H54 (cell line): Measurements from ENCODE around the gene PSTPIP1.

Experiments
- DNase-seq: peaks from one replicate; pipeline ENCODE4 v3.0.0; 2011; ENCODE audit warnings: low spot score, mixed read lengths; ENCODE audit not compliant: insufficient read length
- FAIRE-seq: peaks from 3 replicates; lab custom pipeline; 2011; peaks lifted over from hg19 to GRCh38; lab: Jason Lieb, UNC
- POLR2A ChIP-seq: IDR thresholded peaks from 2 replicates; pipeline ENCODE4 v1.6.1; 2011; ENCODE audit warnings: low read depth, mild to moderate bottlenecking, low read length

Gene PSTPIP1

DNA sequence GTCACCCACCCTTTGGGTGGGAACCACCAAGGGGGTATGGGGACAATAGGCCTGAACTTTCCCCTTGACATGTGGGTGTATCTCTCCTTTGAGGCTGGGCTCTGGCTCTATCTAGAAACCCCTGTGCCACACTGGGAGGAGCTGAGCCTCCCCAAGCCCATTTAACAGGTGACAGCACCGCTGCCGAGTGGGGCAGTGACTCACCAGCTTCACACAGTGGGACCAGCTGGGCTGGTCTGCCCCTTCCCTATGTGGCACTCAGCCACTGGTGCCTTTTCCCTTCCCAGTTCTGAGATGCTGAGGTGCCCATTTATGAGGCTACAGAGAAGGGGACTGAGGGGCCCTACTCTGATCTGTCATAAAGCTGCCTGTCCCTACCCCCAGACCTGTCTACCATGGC, 5.1 kb downstream of the PSTPIP1 start:
- DNase-seq (no peak), FAIRE-seq (no peak)
- no peak for TF ChIP-seq POLR2A

DNA sequence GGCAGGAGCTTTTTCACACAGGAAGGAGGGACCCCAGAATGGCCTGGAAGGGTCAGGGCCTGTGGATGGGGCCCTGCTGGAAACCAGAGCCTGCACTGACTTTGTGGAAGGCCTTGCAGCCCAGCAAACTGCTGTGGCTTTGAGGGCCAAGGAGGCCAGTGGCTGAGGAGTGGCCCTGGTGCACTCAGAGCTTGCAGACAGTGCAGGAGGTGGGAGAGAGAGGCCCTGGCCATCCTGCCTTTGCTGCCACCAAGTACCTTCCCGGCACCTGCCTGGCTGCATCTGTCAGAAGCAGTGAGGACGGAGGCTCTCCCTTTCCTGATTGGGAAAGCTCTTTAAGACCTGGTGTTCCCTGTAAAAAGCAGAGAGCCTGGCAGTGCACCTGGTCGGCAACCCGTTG, 6.4 kb downstream of the PSTPIP1 start:
- TF ChIP-seq POLR2A = no peak
- FAIRE-seq (no peak), DNase-seq (no peak)

DNA sequence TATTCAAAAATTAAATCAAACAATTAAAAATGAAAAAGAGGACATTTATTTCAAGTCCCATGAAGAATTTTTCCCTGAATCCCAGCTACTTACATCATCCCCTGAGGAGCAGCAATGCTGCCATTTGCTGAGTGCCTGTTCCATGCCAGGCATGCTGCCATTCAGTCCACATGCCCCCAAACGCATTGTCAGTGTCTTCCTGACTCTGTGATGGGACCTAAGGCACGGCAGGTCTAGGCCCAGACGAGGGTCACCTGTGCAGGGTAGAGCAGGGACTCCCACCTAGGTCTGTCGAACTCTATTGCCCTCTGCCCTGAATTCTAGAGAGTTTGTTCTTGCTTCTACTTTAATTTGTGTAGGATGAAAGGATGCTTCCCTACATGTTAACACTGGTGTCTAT, 7.0 kb downstream of the PSTPIP1 start:
- FAIRE-seq = no peak

DNA sequence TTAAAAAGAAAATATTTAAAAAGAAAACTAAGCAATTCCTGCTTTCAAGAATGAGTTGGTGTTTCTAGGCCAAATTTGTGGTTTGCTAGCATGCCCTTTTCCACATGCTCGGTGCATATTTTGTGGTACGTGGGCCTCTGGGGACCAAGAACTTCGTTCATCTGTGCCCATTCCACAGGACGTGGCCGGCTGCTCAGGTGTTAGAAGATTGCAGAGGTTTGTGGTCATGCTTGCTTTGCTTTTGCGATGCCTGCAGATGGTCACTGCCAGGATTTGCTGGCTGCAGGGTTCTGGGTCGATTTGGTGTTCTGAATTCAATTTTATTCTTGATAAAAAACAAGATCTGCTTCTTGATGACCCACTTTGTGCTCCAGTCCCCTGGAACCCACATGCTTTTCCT, 7.5 kb downstream of the PSTPIP1 start:
- FAIRE-seq = no peak
- DNase-seq = no peak
- no peak for TF ChIP-seq POLR2A

More for the DNA sequence above, 7.0 kb downstream of the PSTPIP1 start:
- no peak for DNase-seq
- no peak for TF ChIP-seq POLR2A

DNA sequence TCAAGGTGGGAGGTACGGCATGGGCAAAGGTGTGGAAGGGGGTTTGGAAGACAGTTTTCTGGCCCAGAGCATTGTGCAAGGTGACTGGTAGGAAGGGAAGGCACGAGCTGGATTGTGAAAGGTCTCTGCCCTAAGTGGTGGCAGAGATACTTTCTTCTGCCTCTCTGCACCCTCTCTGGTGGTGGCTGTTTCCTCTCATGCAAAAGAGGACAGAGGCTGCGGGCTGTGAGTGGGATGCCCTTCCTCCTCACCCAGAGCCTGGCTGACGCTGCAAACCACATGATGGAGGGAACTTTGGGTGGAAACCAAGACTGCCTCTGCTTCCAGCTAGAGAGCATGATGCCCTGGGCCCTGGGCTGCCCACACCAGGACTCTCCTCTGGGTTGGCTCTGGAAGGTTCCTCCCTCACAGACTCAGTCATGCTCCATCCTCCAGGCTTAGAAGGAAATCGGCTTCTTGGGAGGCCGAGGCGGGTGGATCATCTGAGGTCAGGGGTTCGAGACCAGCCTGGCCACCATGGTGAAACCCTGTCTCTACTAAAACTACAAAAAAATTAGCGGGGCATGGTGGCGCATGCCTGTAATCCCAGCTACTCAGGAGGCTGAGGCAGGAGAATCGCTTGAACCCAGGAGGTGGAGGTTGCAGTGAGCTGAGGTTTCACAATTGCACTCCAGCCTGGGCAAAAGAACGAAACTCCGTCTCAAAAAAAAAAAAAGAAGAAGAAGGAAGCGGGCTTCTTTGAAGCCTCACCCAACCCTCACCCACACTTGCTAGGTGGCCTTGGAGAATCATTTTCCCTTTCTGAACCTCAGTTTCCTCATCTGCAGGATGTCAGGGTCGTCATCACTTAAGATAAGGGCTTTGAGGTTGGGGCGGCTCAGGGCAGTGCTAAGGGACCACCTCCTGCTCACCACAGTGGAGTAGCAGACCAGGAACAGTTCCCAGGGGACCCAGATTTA, 8.3 kb downstream of the PSTPIP1 start:
- DNase-seq (no peak), FAIRE-seq (no peak)
- TF ChIP-seq POLR2A = no peak

DNA sequence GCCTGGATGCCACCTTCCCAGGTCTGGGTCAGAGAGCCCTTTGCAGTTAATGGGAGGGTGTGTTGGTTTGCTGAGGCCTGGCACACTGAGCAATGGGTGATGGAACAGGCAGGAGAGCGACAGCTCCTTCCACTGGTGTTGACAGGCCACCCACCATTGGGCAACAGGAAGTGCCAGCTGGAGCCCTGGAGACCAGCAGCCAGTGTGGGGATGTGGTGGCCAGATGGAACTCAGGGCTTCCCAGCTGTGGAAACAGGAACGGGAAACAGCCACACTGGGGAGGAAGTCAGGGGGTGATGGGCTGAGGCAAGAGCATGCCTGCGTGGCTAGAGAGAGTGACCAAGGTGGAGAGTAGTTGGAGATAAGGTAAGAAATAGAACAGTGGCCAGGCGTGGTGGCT, 9.3 kb downstream of the PSTPIP1 start:
- no peak for FAIRE-seq
- DNase-seq = no peak

DNA sequence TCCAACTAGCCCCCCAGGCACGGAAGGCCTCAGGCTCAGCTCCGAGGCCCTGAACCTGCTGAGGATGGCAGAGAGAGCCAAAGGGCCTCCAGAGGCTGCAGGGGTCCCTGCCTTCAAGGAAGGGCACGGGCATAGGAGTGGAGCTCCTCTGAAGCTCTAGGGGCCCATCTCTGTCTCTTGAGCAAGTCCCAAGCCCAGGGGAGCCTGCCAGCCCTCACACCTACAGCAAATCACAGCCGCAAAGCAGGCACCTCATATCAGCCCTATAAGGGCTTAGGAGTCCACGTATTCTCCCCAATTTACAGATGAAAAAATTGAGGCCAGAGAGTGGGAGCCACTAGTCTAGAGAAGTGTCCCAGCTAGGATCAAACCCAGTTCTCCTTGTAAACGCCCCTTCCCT, 14.2 kb downstream of the PSTPIP1 start:
- FAIRE-seq (no peak), DNase-seq (no peak)
- TF ChIP-seq POLR2A = no peak

More for the DNA sequence above, 9.3 kb downstream of the PSTPIP1 start:
- no peak for TF ChIP-seq POLR2A

DNA sequence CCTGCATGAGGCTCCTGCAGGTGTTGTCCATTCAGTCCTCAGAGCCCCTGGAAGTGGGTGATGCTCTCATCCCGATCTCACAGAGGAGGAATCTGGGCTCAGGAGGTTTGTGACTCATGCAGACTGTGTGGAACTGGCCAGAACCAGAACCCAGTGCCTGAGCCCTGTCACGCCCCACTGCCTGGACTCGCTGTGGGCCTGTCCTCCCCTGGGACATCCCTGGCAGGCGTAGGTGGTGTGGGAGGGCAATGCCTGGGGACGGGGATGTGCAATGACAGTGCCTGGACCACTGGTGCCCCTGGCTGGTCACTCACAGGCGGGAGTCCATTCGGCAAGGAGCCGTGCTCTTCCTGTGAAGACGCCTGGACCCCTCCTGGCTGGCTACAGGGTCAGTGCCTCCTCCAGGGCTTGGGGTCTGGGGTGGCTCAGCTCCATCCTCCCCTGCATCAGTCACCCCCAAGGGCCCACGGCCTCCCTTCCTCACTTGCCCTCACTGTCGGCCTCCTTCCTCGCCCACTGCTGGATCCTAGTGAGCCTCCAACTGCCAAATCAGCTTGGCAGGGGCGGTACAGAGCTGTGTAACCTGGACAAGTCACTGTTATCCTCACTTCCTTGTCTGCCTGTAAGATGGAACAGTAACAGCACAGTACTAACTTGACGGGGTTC, 14.9 kb downstream of the PSTPIP1 start:
- DNase-seq = no peak
- FAIRE-seq = no peak

DNA sequence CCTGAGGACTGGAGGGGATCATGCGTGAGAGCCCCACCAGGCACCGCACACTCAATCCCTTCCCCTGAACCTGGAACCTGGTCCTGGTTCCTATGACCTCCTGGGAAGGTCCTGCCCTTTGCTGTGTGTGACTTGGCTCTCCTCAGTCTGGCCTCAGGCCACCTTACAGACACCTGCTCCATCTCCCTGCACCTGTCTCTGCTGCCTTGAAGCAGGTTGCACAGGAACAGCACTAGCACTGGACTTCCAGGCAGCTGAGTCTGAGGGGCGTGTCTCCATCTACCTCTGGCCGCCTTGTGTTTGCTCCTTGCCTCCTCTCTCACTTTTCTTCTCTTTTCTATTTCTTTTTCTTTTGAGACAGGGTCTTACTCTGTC, 15.4 kb downstream of the PSTPIP1 start:
- FAIRE-seq (no peak), DNase-seq (no peak)
- TF ChIP-seq POLR2A = no peak

More for the DNA sequence above, 14.9 kb downstream of the PSTPIP1 start:
- TF ChIP-seq POLR2A = no peak

DNA sequence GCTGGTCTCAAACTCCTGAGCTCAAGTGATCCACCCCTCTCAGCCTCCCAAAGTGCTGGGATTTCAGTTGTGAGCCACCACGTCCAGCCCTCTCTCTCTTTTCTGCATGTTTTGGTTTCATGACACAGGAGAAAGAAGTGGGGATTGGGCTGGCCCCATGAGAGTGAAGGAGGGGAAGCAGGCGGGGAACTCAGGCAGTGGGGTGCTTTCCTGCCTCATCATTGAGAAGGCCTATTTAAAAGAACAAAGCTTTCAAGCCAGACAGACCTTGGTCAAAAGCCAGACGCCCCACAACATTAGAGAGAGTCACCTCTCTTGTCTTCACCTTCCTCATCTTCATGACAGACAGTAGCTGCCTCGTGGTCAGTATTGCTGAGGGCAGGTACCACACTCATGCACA, 15.9 kb downstream of the PSTPIP1 start:
- no peak for TF ChIP-seq POLR2A
- DNase-seq (no peak), FAIRE-seq (no peak)

DNA sequence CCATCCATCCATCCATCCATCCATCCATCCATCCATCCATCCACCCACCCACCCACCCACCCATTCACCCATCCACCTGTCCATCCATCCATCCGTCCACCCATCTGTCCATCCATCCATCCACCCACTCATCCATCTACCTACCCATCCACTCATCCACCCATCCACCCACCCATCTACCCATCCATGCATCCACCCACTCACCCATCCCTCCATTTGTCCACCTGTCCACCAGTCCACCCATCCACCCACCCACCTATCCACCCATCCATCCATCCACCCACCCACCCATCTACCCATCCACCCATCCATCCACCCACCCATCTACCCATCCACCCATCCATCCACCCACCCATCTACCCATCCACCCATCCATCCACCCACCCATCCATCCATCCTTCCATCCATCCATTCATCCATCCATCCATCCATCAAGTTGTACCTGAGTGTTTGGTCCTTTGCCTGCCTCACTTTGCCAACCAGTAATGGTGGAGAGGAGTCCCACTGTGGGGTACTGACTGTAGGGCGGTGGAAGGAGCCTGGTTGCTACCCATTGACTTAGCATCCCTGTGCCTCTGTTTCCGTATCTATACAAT, 17.3 kb downstream of the PSTPIP1 start:
- no peak for TF ChIP-seq POLR2A
- no peak for DNase-seq
- FAIRE-seq = no peak

DNA sequence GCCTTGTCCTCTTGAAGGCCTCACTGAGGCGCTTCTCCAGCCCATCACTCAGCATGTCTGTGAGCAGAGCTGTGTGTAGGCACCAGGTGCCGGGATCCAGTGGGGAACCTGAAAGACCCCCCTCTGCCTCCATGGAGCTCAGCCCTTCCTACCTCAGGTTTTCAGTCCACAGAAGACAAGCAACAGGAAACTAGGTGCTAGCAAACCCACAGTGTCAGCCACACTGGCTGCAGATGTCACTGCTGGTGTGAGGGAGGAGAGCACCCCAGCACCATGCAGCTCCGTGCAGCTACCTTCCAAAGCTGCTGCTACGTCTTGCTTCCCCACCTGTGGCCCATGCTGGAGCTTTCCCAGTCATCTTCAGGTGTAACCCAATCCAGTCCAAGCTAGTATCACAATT, 17.9 kb downstream of the PSTPIP1 start:
- TF ChIP-seq POLR2A = no peak
- FAIRE-seq (no peak), DNase-seq (no peak)

DNA sequence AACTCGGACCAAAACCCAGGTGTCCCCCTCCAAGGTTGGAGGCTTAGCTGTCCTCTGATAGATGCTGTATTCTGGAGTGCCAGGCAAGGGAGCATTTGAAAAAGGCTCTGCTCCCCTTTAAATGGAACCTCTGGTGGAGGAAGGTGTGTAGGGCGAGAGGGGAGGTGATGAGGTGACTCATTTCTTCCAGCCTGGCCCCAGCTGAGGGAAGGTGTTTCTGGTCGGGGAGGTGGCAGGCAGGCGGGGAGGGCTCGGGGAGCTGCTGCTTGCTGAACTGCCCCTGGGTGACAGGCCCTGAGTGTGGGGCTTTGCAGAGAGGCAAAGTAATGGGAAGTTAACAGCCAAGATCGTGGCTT, 18.8 kb downstream of the PSTPIP1 start:
- TF ChIP-seq POLR2A = no peak
- no peak for FAIRE-seq
- DNase-seq = no peak
